ENCODE measurements around the gene DMPK.
"Not testable (repeated sequence)": the region's sequence is repeated elsewhere in the genome, so short reads cannot be mapped to it uniquely, and the experiment has no call there.

DMPK gene

GRCh38 chr19:45815481-45816216, 33.4 kb upstream of the DMPK start:
- DNase-seq (ENCODE audit: low spot score), result no peak

GRCh38 chr19:45814851-45815480, 32.7 kb upstream of the DMPK start, which contains the start of gene RSPH6A:
RSPH6A (minus strand) TSS chr19:45815308; CDS start chr19:45815176, 132 bp downstream.
- DNase-seq (ENCODE audit: low spot score), result no peak

GRCh38 chr19:45814166-45814780, 32.0 kb upstream of the DMPK start:
- DNase-seq (ENCODE audit: low spot score), result no peak

- DNase-seq (ENCODE audit: low spot score), result no peak
These were observed 30.0 kb upstream of the DMPK start for GRCh38 chr19:45812297-45812696.

- DNase-seq (ENCODE audit: low spot score), result peak; percentile 73
These were observed 27.4 kb upstream of the DMPK start for GRCh38 chr19:45809643-45810159.

GRCh38 chr19:45805719-45806118, 23.4 kb upstream of the DMPK start:
- DNase-seq (ENCODE audit: low spot score), result no peak

GRCh38 chr19:45804959-45805230, 22.6 kb upstream of the DMPK start:
- no peak for DNase-seq (ENCODE audit: low spot score)

- no peak for DNase-seq (ENCODE audit: low spot score)
These were observed 22.1 kb upstream of the DMPK start for GRCh38 chr19:45804140-45804958.

GRCh38 chr19:45801603-45802175, 19.4 kb upstream of the DMPK start:
- DNase-seq (ENCODE audit: low spot score), result no peak

GRCh38 chr19:45800070-45800553, 17.8 kb upstream of the DMPK start:
- no peak for DNase-seq (ENCODE audit: low spot score)

- not testable (repeated sequence) for DNase-seq (ENCODE audit: low spot score)
These were observed 17.3 kb upstream of the DMPK start for GRCh38 chr19:45799541-45799940.

- peak; percentile 81 for DNase-seq (ENCODE audit: low spot score)
These were observed 16.8 kb upstream of the DMPK start for GRCh38 chr19:45798995-45799517.

GRCh38 chr19:45794627-45795026, 12.3 kb upstream of the DMPK start:
- DNase-seq (ENCODE audit: low spot score), result no peak

GRCh38 chr19:45793876-45794275, 11.6 kb upstream of the DMPK start:
- no peak for DNase-seq (ENCODE audit: low spot score)

GRCh38 chr19:45793178-45793564, 10.9 kb upstream of the DMPK start:
- no peak for DNase-seq (ENCODE audit: low spot score)

- DNase-seq (ENCODE audit: low spot score), result peak; percentile 99
These were observed 10.3 kb upstream of the DMPK start, which contains the start of gene DMWD for GRCh38 chr19:45792470-45793177. DMWD (minus strand) TSS chr19:45792845; CDS start chr19:45792756, 89 bp downstream.

- DNase-seq (ENCODE audit: low spot score), result no peak
These were observed 9.6 kb upstream of the DMPK start for GRCh38 chr19:45791744-45792469.

- no peak for DNase-seq (ENCODE audit: low spot score)
These were observed 8.7 kb upstream of the DMPK start for GRCh38 chr19:45790942-45791341.

- DNase-seq (ENCODE audit: low spot score), result no peak
These were observed 6.9 kb upstream of the DMPK start for GRCh38 chr19:45789035-45789786.

All from kidney capillary endothelial cell (primary cell).